NCI-H510A (cell line): Measurements from ENCODE around the gene RPE.

Source experiments
- DNase-seq: peaks from one replicate; lab custom pipeline; 2025; lab: John Stamatoyannopoulos, UW

RPE gene

GRCh38 chr2:210000464-210001324 lies 1.7 kb upstream of the RPE start:
- DNase-seq: no peak

- DNase-seq: no peak
Observed at GRCh38 chr2:210003359-210003758, 921 bp downstream of the RPE start.

GRCh38 chr2:210004881-210005280 lies 2.4 kb downstream of the RPE start:
- DNase-seq: no peak

GRCh38 chr2:210007895-210008294 lies 5.5 kb downstream of the RPE start:
- DNase-seq: no peak

- DNase-seq: no peak
Observed at GRCh38 chr2:210009126-210009525, 6.7 kb downstream of the RPE start.

GRCh38 chr2:210009896-210010295 lies 7.5 kb downstream of the RPE start:
- DNase-seq: no peak

- DNase-seq: no peak
Observed at GRCh38 chr2:210020138-210020537, 17.7 kb downstream of the RPE start.

GRCh38 chr2:210022824-210023223 lies 20.4 kb downstream of the RPE start:
- DNase-seq: no peak

- DNase-seq: no peak
Observed at GRCh38 chr2:210027608-210028007, 25.2 kb downstream of the RPE start.

- no peak for DNase-seq
Observed at GRCh38 chr2:210028178-210028577, 25.7 kb downstream of the RPE start.

- DNase-seq: no peak
Observed at GRCh38 chr2:210034087-210034683, 31.7 kb downstream of the RPE start.

GRCh38 chr2:210035679-210036078 lies 33.2 kb downstream of the RPE start:
- DNase-seq: no peak

GRCh38 chr2:210038078-210038477 lies 35.6 kb downstream of the RPE start:
- no peak for DNase-seq

GRCh38 chr2:210046851-210047500 lies 44.5 kb downstream of the RPE start:
- DNase-seq: no peak

GRCh38 chr2:210049831-210050230 lies 47.4 kb downstream of the RPE start:
- DNase-seq: no peak

- no peak for DNase-seq
Observed at GRCh38 chr2:210050885-210051284, 48.4 kb downstream of the RPE start.

GRCh38 chr2:210054696-210055095 lies 52.3 kb downstream of the RPE start:
- DNase-seq: no peak

- DNase-seq: no peak
Observed at GRCh38 chr2:210055825-210056224, 53.4 kb downstream of the RPE start.

- DNase-seq: no peak
Observed at GRCh38 chr2:210063306-210063705, 60.9 kb downstream of the RPE start.
